GM19372 (cell line): ENCODE data around the gene CASP4.
A peak's percentile ranks its signal among the peaks of the same experiment; 100 is the strongest.
"Not testable (repeated sequence)": the region's sequence is repeated elsewhere in the genome, so short reads cannot be mapped to it uniquely, and the experiment has no call there.

Experiments
- ATAC-seq: cut with Tn5 transposase; IDR thresholded peaks from one replicate; pipeline ENCODE4 v1.9.1; 2021; ENCODE audit warnings: mild to moderate bottlenecking, low read depth, moderate library complexity; ENCODE audit not compliant: unreplicated experiment

CASP4 gene

GRCh38 chr11:104962852-104963251 is 5.5 kb downstream of the CASP4 start:
- no peak for ATAC-seq

DNA sequence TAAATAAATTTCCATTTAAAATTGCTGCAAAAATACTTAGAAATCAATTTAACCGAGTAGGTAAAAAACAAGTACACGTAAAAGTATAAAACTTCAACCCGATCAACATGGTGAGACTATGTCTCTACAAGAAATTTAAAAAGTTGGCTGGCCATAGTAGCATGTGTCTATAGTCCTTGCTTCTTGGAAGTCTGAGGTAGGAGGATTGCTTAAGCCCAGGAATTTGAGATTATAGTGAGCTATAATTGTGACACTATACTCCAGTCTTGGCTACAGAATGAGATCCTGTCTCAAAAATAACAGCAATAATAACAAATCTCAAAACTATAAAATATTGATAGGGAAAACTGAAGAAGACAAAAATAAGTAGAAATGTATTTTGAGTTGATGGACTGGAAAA is 11.1 kb downstream of the CASP4 start:
- ATAC-seq = no peak

- ATAC-seq = no peak
Observed at GRCh38 chr11:104956528-104956927, 11.8 kb downstream of the CASP4 start.

DNA sequence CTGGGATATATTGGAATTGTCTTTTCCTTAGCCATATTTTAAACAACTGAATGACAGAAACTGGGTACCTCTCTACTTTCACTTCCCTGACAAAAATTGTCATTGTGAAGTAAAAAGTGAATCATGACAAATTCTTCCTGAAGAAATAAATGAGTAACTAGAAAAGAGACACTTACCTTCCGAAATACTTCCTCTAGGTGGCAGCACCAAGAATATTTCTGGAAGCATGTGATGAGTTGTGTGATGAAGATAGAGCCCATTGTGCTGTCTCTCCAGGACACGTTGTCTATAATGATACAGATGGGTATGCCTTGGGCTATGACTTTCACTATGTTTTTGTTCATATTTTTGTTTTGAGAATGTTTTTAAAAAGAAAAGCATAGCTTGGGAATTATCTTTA is 21.5 kb downstream of the CASP4 start:
- peak; percentile 97 for ATAC-seq

- no peak for ATAC-seq
Observed at GRCh38 chr11:104944076-104944475, 24.3 kb downstream of the CASP4 start.

GRCh38 chr11:104943561-104943960 is 24.8 kb downstream of the CASP4 start:
- no peak for ATAC-seq

- no peak for ATAC-seq
Observed at GRCh38 chr11:104934594-104934993, 33.8 kb downstream of the CASP4 start.

GRCh38 chr11:104934073-104934472 is 34.3 kb downstream of the CASP4 start:
- ATAC-seq = not testable (repeated sequence)

- no peak for ATAC-seq
Observed at GRCh38 chr11:104928811-104929210, 39.6 kb downstream of the CASP4 start.

- no peak for ATAC-seq
Observed at GRCh38 chr11:104926771-104927611, 41.4 kb downstream of the CASP4 start.

DNA sequence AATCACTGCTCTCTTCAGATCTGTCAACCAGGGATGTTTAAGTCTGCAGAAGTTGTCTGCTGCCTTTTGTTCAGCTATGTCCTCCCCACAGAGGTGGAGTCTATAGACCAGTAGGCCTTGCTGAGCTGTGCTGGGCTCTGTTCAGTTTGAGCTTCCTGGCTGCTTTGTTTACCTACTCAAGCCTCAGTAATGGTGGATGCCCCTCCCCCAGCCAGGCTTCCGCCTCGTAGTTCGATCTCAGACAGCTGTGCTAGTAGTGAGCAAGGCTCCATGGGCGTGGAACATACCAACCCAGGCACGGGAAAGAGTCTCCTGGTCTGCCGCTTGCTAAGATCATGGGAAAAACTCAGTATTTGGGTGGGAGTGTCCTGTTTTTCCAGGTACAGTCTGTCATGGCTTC is 42.5 kb downstream of the CASP4 start:
- ATAC-seq = no peak

- ATAC-seq = peak; percentile 87
Observed at GRCh38 chr11:104918113-104918824, 50.1 kb downstream of the CASP4 start.

GRCh38 chr11:104917271-104918112 is 50.9 kb downstream of the CASP4 start:
- peak; percentile 39 for ATAC-seq

GRCh38 chr11:104916442-104916841 is 51.9 kb downstream of the CASP4 start:
- ATAC-seq = no peak

DNA sequence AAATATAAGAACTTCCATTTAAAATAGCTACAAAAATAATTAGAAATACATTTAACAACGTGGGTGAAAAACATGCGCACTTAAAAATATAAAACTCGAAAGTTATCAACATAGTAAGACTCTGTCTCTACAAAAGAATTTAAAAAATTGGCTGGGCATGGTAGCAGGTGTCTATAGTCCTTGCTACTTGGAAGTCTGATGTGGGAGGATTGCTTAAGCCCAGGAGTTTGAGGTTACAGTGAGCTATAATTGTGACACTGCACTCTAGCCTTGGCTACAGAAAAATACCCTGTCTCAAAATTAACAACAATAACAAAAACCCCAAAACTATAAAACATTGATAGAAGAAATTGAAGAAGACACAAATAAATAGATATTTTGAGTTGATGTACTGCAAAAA is 56.3 kb downstream of the CASP4 start:
- no peak for ATAC-seq

- ATAC-seq = no peak
Observed at GRCh38 chr11:104908186-104908531, 60.2 kb downstream of the CASP4 start.

GRCh38 chr11:104907521-104908185 is 60.7 kb downstream of the CASP4 start:
- peak; percentile 70 for ATAC-seq

GRCh38 chr11:104905271-104905670 is 63.1 kb downstream of the CASP4 start:
- no peak for ATAC-seq

- ATAC-seq = no peak
Observed at GRCh38 chr11:104899226-104899625, 69.1 kb downstream of the CASP4 start.

DNA sequence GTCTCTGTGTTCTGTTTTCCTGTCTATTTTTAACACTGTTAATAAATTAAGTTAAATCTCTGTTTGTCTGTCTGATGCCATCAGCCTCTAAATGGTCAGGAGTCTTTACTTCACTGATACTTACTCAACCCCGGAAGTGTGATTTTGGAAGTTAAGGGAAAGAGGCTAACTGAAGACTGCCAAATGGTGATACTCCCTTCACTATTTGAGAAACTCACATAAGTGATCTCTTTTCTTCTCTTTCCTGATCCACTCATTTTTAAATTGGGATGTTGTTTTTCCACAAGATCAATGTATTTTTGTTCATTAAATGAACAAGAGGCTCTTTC is 69.7 kb downstream of the CASP4 start:
- peak; percentile 11 for ATAC-seq
